ENCODE results near the gene SLC22A23. TPM values are rescaled to one million over a fixed set of nuclear protein-coding genes. Genes with fewer than 3 reads are reported as not detected.
A peak's percentile ranks its signal among the peaks of the same experiment; 100 is the strongest.

SLC22A23 gene
- total RNA-seq, 1 donor = 18.1 TPM

GRCh38 chr6:3460253-3460652 is 3.4 kb upstream of the SLC22A23 start:
- Histone ChIP-seq H3K27me3 (ENCODE audit: insufficient read depth, low read length) (no peaks in the 10 kb centered on the region), H3K27ac (ENCODE audit: low read depth, low read length) (no peak overlapping the region), H2AFZ (ENCODE audit: low read length) (no peak overlapping the region), H4K20me1 (ENCODE audit: insufficient read depth, low read length) (no peaks in the 10 kb centered on the region), H3K4me3 (ENCODE audit: insufficient read depth, low read length) (no peak overlapping the region), H3K36me3 (ENCODE audit: insufficient read depth, low read length) (no peaks in the 10 kb centered on the region), H3K4me2 (ENCODE audit: insufficient read depth, low read length) (no peak overlapping the region), H3K79me2 (ENCODE audit: insufficient read depth, low read length) (peaks cover 7% of the 10 kb centered on the region), H3K4me1 (ENCODE audit: insufficient read depth, low read length) (peaks cover 11% of the 10 kb centered on the region), H3K9me3 (ENCODE audit: low read depth, low read length) (no peaks in the 10 kb centered on the region)
- no peak for DNase-seq (ENCODE audit: insufficient read length, low spot score, missing footprints)
- TF ChIP-seq, protein P1, sequence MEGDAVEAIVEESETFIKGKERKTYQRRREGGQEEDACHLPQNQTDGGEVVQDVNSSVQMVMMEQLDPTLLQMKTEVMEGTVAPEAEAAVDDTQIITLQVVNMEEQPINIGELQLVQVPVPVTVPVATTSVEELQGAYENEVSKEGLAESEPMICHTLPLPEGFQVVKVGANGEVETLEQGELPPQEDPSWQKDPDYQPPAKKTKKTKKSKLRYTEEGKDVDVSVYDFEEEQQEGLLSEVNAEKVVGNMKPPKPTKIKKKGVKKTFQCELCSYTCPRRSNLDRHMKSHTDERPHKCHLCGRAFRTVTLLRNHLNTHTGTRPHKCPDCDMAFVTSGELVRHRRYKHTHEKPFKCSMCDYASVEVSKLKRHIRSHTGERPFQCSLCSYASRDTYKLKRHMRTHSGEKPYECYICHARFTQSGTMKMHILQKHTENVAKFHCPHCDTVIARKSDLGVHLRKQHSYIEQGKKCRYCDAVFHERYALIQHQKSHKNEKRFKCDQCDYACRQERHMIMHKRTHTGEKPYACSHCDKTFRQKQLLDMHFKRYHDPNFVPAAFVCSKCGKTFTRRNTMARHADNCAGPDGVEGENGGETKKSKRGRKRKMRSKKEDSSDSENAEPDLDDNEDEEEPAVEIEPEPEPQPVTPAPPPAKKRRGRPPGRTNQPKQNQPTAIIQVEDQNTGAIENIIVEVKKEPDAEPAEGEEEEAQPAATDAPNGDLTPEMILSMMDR (IDR thresholded peaks at IDR 0.05; ENCODE audit: extremely low read depth, low read depth, low read length) = no peak

- Histone ChIP-seq H2AFZ (ENCODE audit: low read length) (no peak overlapping the region), H3K36me3 (ENCODE audit: insufficient read depth, low read length) (no peaks in the 10 kb centered on the region), H4K20me1 (ENCODE audit: insufficient read depth, low read length) (peaks cover 7% of the 10 kb centered on the region), H3K79me2 (ENCODE audit: insufficient read depth, low read length) (peaks cover 21% of the 10 kb centered on the region), H3K4me2 (ENCODE audit: insufficient read depth, low read length) (no peak overlapping the region), H3K27ac (ENCODE audit: low read depth, low read length) (no peak overlapping the region), H3K9me3 (ENCODE audit: low read depth, low read length) (no peaks in the 10 kb centered on the region), H3K4me1 (ENCODE audit: insufficient read depth, low read length) (peaks cover 21% of the 10 kb centered on the region), H3K4me3 (ENCODE audit: insufficient read depth, low read length) (no peak overlapping the region), H3K27me3 (ENCODE audit: insufficient read depth, low read length) (no peaks in the 10 kb centered on the region)
- no peak for DNase-seq (ENCODE audit: insufficient read length, low spot score, missing footprints)
- TF ChIP-seq, protein P1 (IDR thresholded peaks at IDR 0.05; ENCODE audit: extremely low read depth, low read depth, low read length) = no peak
These were observed 2.0 kb upstream of the SLC22A23 start for GRCh38 chr6:3458706-3459421.

GRCh38 chr6:3457710-3458602 is 1.1 kb upstream of the SLC22A23 start:
- Histone ChIP-seq H3K4me2 (ENCODE audit: insufficient read depth, low read length) (peak overlapping the region; percentile 92), H3K4me1 (ENCODE audit: insufficient read depth, low read length) (peaks cover 25% of the 10 kb centered on the region), H3K79me2 (ENCODE audit: insufficient read depth, low read length) (peaks cover 29% of the 10 kb centered on the region), H3K4me3 (ENCODE audit: insufficient read depth, low read length) (peak overlapping the region; percentile 83), H3K36me3 (ENCODE audit: insufficient read depth, low read length) (no peaks in the 10 kb centered on the region), H2AFZ (ENCODE audit: low read length) (peak overlapping the region; percentile 71), H3K27me3 (ENCODE audit: insufficient read depth, low read length) (no peaks in the 10 kb centered on the region), H3K9me3 (ENCODE audit: low read depth, low read length) (no peaks in the 10 kb centered on the region), H4K20me1 (ENCODE audit: insufficient read depth, low read length) (peaks cover 10% of the 10 kb centered on the region), H3K27ac (ENCODE audit: low read depth, low read length) (no peak overlapping the region)
- no peak for DNase-seq (ENCODE audit: insufficient read length, low spot score, missing footprints)
- TF ChIP-seq, protein P1 (IDR thresholded peaks at IDR 0.05; ENCODE audit: extremely low read depth, low read depth, low read length) = no peak

- TF ChIP-seq, protein P1 (IDR thresholded peaks at IDR 0.05; ENCODE audit: extremely low read depth, low read depth, low read length) = no peak
- H3K4me2 ChIP-seq (ENCODE audit: insufficient read depth, low read length) = peak overlapping the region; percentile 95
- no peaks in the 10 kb centered on the region for H3K36me3 ChIP-seq (ENCODE audit: insufficient read depth, low read length)
- peaks cover 40% of the 10 kb centered on the region for H3K79me2 ChIP-seq (ENCODE audit: insufficient read depth, low read length)
- H4K20me1 ChIP-seq (ENCODE audit: insufficient read depth, low read length) = peaks cover 10% of the 10 kb centered on the region
- H3K27ac ChIP-seq (ENCODE audit: low read depth, low read length) = no peak overlapping the region
- H3K4me1 ChIP-seq (ENCODE audit: insufficient read depth, low read length) = peaks cover 25% of the 10 kb centered on the region
- no peaks in the 10 kb centered on the region for H3K9me3 ChIP-seq (ENCODE audit: low read depth, low read length)
- peak; percentile 94 for DNase-seq (ENCODE audit: insufficient read length, low spot score, missing footprints)
- peak overlapping the region; percentile 83 for H3K4me3 ChIP-seq (ENCODE audit: insufficient read depth, low read length)
- no peak overlapping the region for H2AFZ ChIP-seq (ENCODE audit: low read length)
- no peaks in the 10 kb centered on the region for H3K27me3 ChIP-seq (ENCODE audit: insufficient read depth, low read length)
These were observed 404 bp downstream of the SLC22A23 start for GRCh38 chr6:3456395-3456897.

Measured in osteoblast (primary cell).